A673 (cell line): ENCODE results near the gene EFS.

Experiments
- EZH2 ChIP-seq: fragments of 200-600 bp; sonication (generic); IDR thresholded peaks from 2 replicates; pipeline ENCODE4 v1.6.1; 2017; ENCODE audit warnings: borderline replicate concordance, low read depth, mild to moderate bottlenecking, mixed read lengths, antibody characterized with exemption, low read length; ENCODE audit not compliant: poor library complexity, severe bottlenecking
- TF ChIP-seq, protein P1 (sequence below): fragments of 300-800, 200-600 bp; sonication (generic); conservative IDR thresholded peaks from 2 replicates; pipeline ENCODE4 v1.5.1; 2017; ENCODE audit warnings: low read depth, mild to moderate bottlenecking, antibody characterized with exemption, low read length, moderate library complexity, mixed read lengths

DNA sequence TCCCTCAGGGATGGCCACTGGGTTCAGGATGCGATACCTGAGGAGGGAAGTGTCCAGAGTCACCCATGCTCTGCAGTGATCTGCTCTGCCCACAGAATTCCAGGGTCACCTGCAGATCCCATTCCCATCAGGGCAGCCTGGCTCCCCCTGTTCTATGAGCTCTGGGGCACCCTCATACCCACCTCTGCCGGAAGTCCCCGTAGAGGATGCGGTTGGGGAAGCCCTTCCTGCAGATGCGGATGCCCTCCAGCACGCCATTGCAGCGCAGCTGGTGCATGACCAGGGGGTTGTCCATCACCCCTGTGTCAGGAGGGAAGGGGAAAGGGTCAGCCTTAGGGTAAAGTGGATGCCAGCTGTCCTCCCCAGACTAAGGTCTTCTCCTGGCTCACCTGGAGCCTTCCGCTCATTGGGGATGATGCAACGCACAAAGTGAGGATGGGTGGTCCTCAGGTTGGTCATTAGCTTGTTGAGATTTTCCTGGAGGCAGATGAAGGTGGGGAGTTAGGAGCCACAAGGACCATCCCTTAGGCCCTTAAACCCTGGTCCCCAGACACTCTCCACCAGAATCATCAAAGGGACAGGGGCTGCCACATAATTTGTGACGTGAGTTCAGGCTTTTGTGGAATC is 31.9 kb upstream of the EFS start:
- TF ChIP-seq, protein P1, sequence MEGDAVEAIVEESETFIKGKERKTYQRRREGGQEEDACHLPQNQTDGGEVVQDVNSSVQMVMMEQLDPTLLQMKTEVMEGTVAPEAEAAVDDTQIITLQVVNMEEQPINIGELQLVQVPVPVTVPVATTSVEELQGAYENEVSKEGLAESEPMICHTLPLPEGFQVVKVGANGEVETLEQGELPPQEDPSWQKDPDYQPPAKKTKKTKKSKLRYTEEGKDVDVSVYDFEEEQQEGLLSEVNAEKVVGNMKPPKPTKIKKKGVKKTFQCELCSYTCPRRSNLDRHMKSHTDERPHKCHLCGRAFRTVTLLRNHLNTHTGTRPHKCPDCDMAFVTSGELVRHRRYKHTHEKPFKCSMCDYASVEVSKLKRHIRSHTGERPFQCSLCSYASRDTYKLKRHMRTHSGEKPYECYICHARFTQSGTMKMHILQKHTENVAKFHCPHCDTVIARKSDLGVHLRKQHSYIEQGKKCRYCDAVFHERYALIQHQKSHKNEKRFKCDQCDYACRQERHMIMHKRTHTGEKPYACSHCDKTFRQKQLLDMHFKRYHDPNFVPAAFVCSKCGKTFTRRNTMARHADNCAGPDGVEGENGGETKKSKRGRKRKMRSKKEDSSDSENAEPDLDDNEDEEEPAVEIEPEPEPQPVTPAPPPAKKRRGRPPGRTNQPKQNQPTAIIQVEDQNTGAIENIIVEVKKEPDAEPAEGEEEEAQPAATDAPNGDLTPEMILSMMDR, result no peak
- TF ChIP-seq EZH2, result no peak
